HG03175 (cell line): ENCODE measurements around the gene CTRB2.

Experiments
- ATAC-seq: cut with Tn5 transposase; IDR thresholded peaks from one replicate; pipeline ENCODE4 v1.9.1; 2021; ENCODE audit warnings: mild to moderate bottlenecking, moderate library complexity; ENCODE audit not compliant: unreplicated experiment

Gene CTRB2

GRCh38 chr16:75176926-75177325 lies 30.0 kb downstream of the CTRB2 start:
- no peak for ATAC-seq

DNA sequence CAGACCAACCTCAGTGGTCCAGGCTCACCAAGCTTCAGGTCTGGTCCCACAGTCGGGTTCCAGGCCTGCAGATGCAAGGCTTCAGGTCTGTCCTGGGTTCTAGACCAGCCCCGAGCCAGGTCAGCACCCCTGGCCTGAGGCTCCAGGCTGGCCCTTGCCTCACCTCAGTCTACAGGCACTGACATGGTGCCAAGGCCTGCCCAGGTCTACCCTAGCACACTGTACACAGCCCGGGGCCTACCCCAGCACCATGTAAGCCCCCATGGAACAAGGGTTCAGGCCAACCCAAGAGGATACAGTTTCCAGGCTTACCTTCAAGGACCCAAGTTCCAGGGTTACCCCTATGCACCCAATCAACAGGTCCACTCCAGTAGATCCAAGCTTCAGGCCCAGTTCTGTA lies 31.9 kb downstream of the CTRB2 start:
- no peak for ATAC-seq

GRCh38 chr16:75172578-75172977 lies 34.4 kb downstream of the CTRB2 start:
- no peak for ATAC-seq

- no peak for ATAC-seq
These were observed 37.0 kb downstream of the CTRB2 start for GRCh38 chr16:75169899-75170405.

- no peak for ATAC-seq
These were observed 46.6 kb downstream of the CTRB2 start for GRCh38 chr16:75160386-75160785.
